Natural killer cell (primary cell): ENCODE data around the gene RNPEP. TPM values are rescaled to one million over a fixed set of nuclear protein-coding genes. Genes with fewer than 3 reads are reported as not detected.

ENCODE experiments used
- ATAC-seq, 3 donors: fragments of 150-1000 bp in 2 of 3; fragments of 200-7000 bp in 1 of 3; cut with Tn5 transposase; 1 replicate in 1 of 3; 2 replicates in 2 of 3; pipeline ENCODE4 v1.10.0; 2021; ENCODE audit warnings: mild to moderate bottlenecking in 2 of 3, moderate library complexity in 2 of 3
- DNase-seq, 2 donors: peaks; one replicate each; pipeline versions ENCODE4 v3.0.0 to v3.0.0-alpha.2; 2013 to 2021; ENCODE audit warnings: mixed read lengths in 1 of 2
- H3K27ac ChIP-seq: one replicate; pipeline ENCODE4 v1.5.1; 2013; ENCODE audit warnings: mild to moderate bottlenecking, low read length
- H3K27me3 ChIP-seq: one replicate; pipeline ENCODE4 v1.6.1; 2013; ENCODE audit warnings: low read length; ENCODE audit not compliant: control insufficient read depth, insufficient read depth
- H3K36me3 ChIP-seq: one replicate; pipeline ENCODE4 v1.6.1; 2013; ENCODE audit warnings: low read length; ENCODE audit not compliant: control insufficient read depth, insufficient read depth
- H3K4me1 ChIP-seq: one replicate; pipeline ENCODE4 v1.6.1; 2013; ENCODE audit warnings: low read length; ENCODE audit not compliant: control insufficient read depth, insufficient read depth
- H3K4me3 ChIP-seq: one replicate; pipeline ENCODE4 v1.5.1; 2013; ENCODE audit warnings: low read length
- H3K9me3 ChIP-seq: one replicate; pipeline ENCODE4 v1.6.1; 2013; ENCODE audit warnings: low read length; ENCODE audit not compliant: control insufficient read depth, insufficient read depth
- H3K27ac Mint-ChIP-seq, 2 donors: one replicate each; pipeline ENCODE4 v1.8.0; 2022; ENCODE audit warnings: mild to moderate bottlenecking in 2 of 2, mixed read lengths in 2 of 2, moderate library complexity in 1 of 2
- H3K27me3 Mint-ChIP-seq, 2 donors: one replicate each; pipeline ENCODE4 v1.8.0; 2022; ENCODE audit warnings: low read depth in 2 of 2, mixed read lengths in 2 of 2
- H3K36me3 Mint-ChIP-seq: one replicate; pipeline ENCODE4 v1.8.0; 2022; ENCODE audit warnings: mixed read lengths
- H3K4me1 Mint-ChIP-seq, 2 donors: one replicate each; pipeline ENCODE4 v1.8.0; 2022; ENCODE audit warnings: mixed read lengths in 2 of 2
- H3K4me3 Mint-ChIP-seq: one replicate; pipeline ENCODE4 v1.8.0; 2022; ENCODE audit warnings: mild to moderate bottlenecking, moderate library complexity, mixed read lengths
- H3K9me3 Mint-ChIP-seq, 2 donors: one replicate each; pipeline ENCODE4 v1.8.0; 2022; ENCODE audit warnings: mixed read lengths in 2 of 2
- CTCF ChIP-seq: fragments of 200-600 bp; IDR thresholded peaks from one replicate; pipeline ENCODE4 v1.8.0; 2022; ENCODE audit warnings: antibody characterized with exemption
- WGBS: methylation state at CpG from one replicate; pipeline ENCODE4 v1.1.7; 2013; ENCODE audit warnings: missing lambda C conversion rate; ENCODE audit not compliant: insufficient coverage; 5-methylcytosine and 5-hydroxymethylcytosine counted together
- intact Hi-C: fragments of 100-400 bp; cut with micrococcal nuclease; formaldehyde crosslinking; loops from one replicate; pipeline ENCODE4 v1.14.2; 2022
- total RNA-seq, 4 donors: library from RNA; stranded (reverse); fragments of 120-200 nt in 1 of 4; gene quantifications; one replicate each; pipeline versions ENCODE4 v1.2.3 to v1.2.4, GENCODE V29; 2013 to 2022

Gene RNPEP
- total RNA-seq, 3 donors from 2014 or later (not counting 1 experiment from before 2014, with no cell fraction given) = 46.1 to 50.2 (median 47.9) TPM

DNA sequence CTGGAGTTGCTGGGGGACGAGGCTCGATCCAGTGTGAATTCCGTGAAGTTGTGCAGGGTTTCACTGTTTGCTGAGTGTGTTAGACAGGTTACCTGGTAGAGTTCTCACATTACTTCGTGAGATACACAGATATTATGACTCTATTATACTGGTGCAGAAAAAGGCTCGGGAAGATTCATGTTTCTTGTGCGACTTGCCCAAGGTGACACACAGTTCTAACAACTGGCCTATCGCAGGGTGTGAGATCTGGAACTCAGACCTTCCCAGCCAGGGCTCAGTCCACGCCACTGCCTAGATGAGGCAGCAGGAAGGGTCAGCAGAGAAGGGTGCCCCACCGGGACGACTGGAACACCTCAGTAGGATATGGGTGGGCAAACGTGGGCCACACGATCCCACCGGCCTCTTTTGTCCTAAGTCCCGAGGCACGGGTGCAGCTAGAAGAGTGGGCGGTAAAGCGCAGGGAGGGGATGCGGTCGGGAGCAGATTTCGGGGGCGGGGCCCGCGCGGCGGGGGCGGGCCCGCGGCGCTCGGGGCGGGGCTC is 296 bp upstream of the RNPEP start:
- Histone ChIP-seq H3K4me3 (peak overlapping the region; percentile 65), H3K9me3 (no peaks in the 10 kb centered on the region), H3K36me3 (no peaks in the 10 kb centered on the region), H3K4me1 (peaks cover 13% of the 10 kb centered on the region), H3K27ac (peak overlapping the region; percentile 34), H3K27me3 (no peaks in the 10 kb centered on the region)
- peak in 2 of 3 donors; percentile 83 to 87 for ATAC-seq
- H3K27me3 Mint-ChIP-seq = no peaks in the 10 kb centered on the region
- intact Hi-C loops = no loop called here
- TF ChIP-seq CTCF = no peak
- DNase-seq = peak in 1 of 2 donors; percentile 77
- peak overlapping the region; percentile 97 for H3K4me3 Mint-ChIP-seq
- WGBS = 13% methylated on average over 31 of the region's 31 CpGs
- peak overlapping the region; percentile 73 to 91 for H3K27ac Mint-ChIP-seq
- H3K9me3 Mint-ChIP-seq = no peaks in the 10 kb centered on the region
- no peaks in the 10 kb centered on the region for H3K36me3 Mint-ChIP-seq
- H3K4me1 Mint-ChIP-seq = peaks cover 23 to 28% of the 10 kb centered on the region in 2 donors

GRCh38 chr1:201983380-201983805 is 945 bp downstream of the RNPEP start:
- TF ChIP-seq CTCF = no peak
- intact Hi-C loops = no loop called here
- H3K27ac ChIP-seq = peak overlapping the region; percentile 67
- Mint-ChIP-seq H3K27ac (peak overlapping the region; percentile 76 to 95), H3K4me3 (peak overlapping the region; percentile 95), H3K36me3 (no peaks in the 10 kb centered on the region), H3K27me3 (no peaks in the 10 kb centered on the region), H3K9me3 (no peaks in the 10 kb centered on the region), H3K4me1 (peaks cover 23 to 28% of the 10 kb centered on the region in 2 donors)
- H3K4me1 ChIP-seq = peaks cover 13% of the 10 kb centered on the region
- WGBS = 16% methylated on average over 11 of the region's 11 CpGs
- no peaks in the 10 kb centered on the region for H3K27me3 ChIP-seq
- DNase-seq (no peak), ATAC-seq (peak in 1 of 3 donors; percentile 13)
- peak overlapping the region; percentile 65 for H3K4me3 ChIP-seq
- H3K9me3 ChIP-seq = no peaks in the 10 kb centered on the region
- no peaks in the 10 kb centered on the region for H3K36me3 ChIP-seq

- intact Hi-C loops = no loop called here
- DNase-seq (no peak), ATAC-seq (no peak)
- Histone ChIP-seq H3K27me3 (no peaks in the 10 kb centered on the region), H3K27ac (no peak overlapping the region), H3K9me3 (no peaks in the 10 kb centered on the region), H3K4me1 (peaks cover 13% of the 10 kb centered on the region), H3K4me3 (no peak overlapping the region), H3K36me3 (peaks cover 8% of the 10 kb centered on the region)
- peak overlapping the region; percentile 95 for H3K4me3 Mint-ChIP-seq
- H3K27me3 Mint-ChIP-seq = no peaks in the 10 kb centered on the region
- WGBS = 100% methylated on average over 2 of the region's 3 CpGs
- no peaks in the 10 kb centered on the region for H3K36me3 Mint-ChIP-seq
- peaks cover 23 to 28% of the 10 kb centered on the region in 2 donors for H3K4me1 Mint-ChIP-seq
- no peak for TF ChIP-seq CTCF
- peak overlapping the region; percentile 76 to 95 for H3K27ac Mint-ChIP-seq
- no peaks in the 10 kb centered on the region for H3K9me3 Mint-ChIP-seq
Observed at GRCh38 chr1:201984446-201984845, 2.0 kb downstream of the RNPEP start.

DNA sequence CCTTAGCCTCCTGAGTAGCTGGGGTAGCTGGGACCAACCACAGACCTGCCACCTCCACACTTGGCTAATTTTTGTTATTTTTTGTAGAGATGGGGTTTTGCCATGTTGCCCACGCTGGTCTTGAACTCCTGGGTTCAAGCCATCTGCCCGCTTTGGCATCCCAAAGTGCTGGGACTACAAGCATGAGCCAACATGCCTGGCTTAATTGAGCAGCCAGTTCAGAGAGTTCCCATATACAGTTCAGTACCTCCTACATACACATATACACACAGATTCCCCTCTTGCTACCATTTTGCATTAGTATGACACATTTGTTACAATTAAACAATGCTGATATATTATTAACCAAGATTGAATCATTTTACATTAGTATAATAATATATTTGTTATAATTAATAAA is 2.9 kb downstream of the RNPEP start:
- intact Hi-C loops = no loop called here
- ATAC-seq (no peak), DNase-seq (no peak)
- no peak for TF ChIP-seq CTCF
- H3K4me3 Mint-ChIP-seq = no peak overlapping the region
- WGBS = 70% methylated on average over 2 of the region's 2 CpGs
- no peaks in the 10 kb centered on the region for H3K9me3 Mint-ChIP-seq
- peaks cover 23 to 28% of the 10 kb centered on the region in 2 donors for H3K4me1 Mint-ChIP-seq
- no peaks in the 10 kb centered on the region for H3K27me3 Mint-ChIP-seq
- no peak overlapping the region for H3K4me3 ChIP-seq
- no peaks in the 10 kb centered on the region for H3K27me3 ChIP-seq
- peak overlapping the region in 1 of 2 donors; percentile 21 for H3K27ac Mint-ChIP-seq
- no peak overlapping the region for H3K27ac ChIP-seq
- H3K9me3 ChIP-seq = no peaks in the 10 kb centered on the region
- peaks cover 13% of the 10 kb centered on the region for H3K4me1 ChIP-seq
- H3K36me3 ChIP-seq = peaks cover 14% of the 10 kb centered on the region
- H3K36me3 Mint-ChIP-seq = no peaks in the 10 kb centered on the region
